Peyer's patch (tissue), 4 donors: Measurements from ENCODE around the gene EEFSEC.

Source experiments
- CTCF ChIP-seq, 6 experiments: fragments of 450-650 bp in 4 of 6; fragments of 200-600 bp in 2 of 6; sonication (generic) in 1 of 6; IDR thresholded peaks; one replicate each; pipeline ENCODE4 v1.5.1; 2017 to 2019; ENCODE audit warnings: antibody characterized with exemption in 6 of 6, mild to moderate bottlenecking in 3 of 6, moderate library complexity in 1 of 6
- POLR2A ChIP-seq, 2 donors: fragments of 450-650 bp; IDR thresholded peaks; one replicate each; pipeline ENCODE4 v1.5.1; 2017; ENCODE audit warnings: antibody characterized with exemption in 2 of 2, mild to moderate bottlenecking in 2 of 2, moderate library complexity in 2 of 2

DNA sequence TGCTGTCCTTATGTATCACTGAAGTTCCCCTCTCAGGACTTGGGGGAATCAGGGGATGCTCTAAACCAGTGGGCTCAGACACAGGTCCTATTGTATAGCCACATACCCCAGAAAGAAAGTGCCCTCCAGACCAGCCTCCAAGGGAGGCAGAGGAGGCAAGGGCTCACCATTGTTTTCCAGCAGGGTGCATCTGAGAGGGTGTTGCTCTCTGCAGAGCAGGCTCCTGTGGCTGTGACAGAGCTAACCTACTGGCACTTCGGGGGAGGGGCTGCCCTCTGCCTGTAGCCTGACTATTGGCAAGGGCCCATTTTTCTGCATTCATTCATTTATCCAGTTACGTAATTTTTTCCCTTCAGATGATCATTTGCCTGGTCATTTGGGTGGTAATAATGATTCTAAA, 39.9 kb downstream of the EEFSEC start:
- TF ChIP-seq POLR2A (IDR thresholded peaks at IDR 0.05) (no peak), CTCF (IDR thresholded peaks at IDR 0.05) (no peak)
